ENCODE data around the gene TBCA.

DNA sequence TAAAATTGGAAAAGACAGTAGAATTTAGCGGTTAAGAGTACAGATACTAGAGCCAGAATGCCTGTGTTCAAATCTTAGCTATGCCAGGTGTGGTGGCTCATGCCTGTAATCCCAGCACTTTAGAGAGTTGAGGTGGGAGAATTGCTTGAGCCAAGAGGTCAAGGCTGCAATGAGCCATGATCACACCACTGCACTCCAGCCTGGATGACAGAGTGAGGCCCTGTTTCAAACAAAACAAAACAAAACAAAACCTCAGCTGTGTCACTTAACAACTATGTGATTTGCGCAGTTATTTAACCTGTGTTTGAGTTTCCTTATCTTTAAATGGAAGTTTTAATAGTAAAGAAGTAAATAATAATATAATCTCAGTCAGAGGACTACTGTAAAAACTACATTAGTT, 68.3 kb downstream of the TBCA start:
- no peak for TF ChIP-seq EP300 (IDR thresholded peaks at IDR 0.05)
- no peak for TF ChIP-seq POLR2A (IDR thresholded peaks at IDR 0.05)
- TF ChIP-seq CTCF (IDR thresholded peaks at IDR 0.05): no peak
